H1 (cell line): Measurements from ENCODE around the gene CCDC60. TPM values are rescaled to one million over a fixed set of nuclear protein-coding genes. Genes with fewer than 3 reads are reported as not detected.

ENCODE experiments used
- CTCF ChIA-PET: fragments of 300-600 bp; sonication (Branson Sonifier 250); formaldehyde crosslinking; loops from one replicate; lab custom pipeline; 2021; ENCODE audit not compliant: partially characterized antibody; lab: Charles Lee
- POLR2A ChIA-PET: fragments of 300-600 bp; sonication (Branson Sonifier 250); formaldehyde crosslinking; loops from one replicate; lab custom pipeline; 2021; ENCODE audit warnings: inconsistent platforms; ENCODE audit not compliant: partially characterized antibody; lab: Charles Lee
- DNase-seq, 2 experiments: peaks; one replicate each; pipeline versions ENCODE4 v3.0.0 to v3.0.0-alpha.2; 2010 to 2022; ENCODE audit warnings: low spot score in 2 of 2, low read depth in 1 of 2, mixed read lengths in 1 of 2
- FAIRE-seq: peaks from 2 replicates; lab custom pipeline; 2011; peaks lifted over from hg19 to GRCh38; lab: Jason Lieb, UNC
- H2AFZ ChIP-seq: 2 replicates; pipeline ENCODE4 v1.8.1; 2012; ENCODE audit warnings: low read length, inconsistent platforms
- H2AK5ac ChIP-seq: 2 replicates; pipeline ENCODE4 v1.6.1; 2013; ENCODE audit warnings: low read depth, low read length
- H2BK120ac ChIP-seq: replicated peaks from 2 replicates; pipeline ENCODE3; 2013; ENCODE audit warnings: low read depth, low read length, inconsistent platforms
- H2BK12ac ChIP-seq: 2 replicates; pipeline ENCODE4 v1.6.1; 2013; ENCODE audit warnings: low read depth, low read length
- H2BK15ac ChIP-seq: 2 replicates; pipeline ENCODE4 v1.6.1; 2013; ENCODE audit warnings: low read length
- H2BK20ac ChIP-seq: 2 replicates; pipeline ENCODE4 v1.6.1; 2013; ENCODE audit warnings: low read length
- H2BK5ac ChIP-seq: 2 replicates; pipeline ENCODE4 v1.6.1; 2013; ENCODE audit warnings: low read depth, low read length
- H3K14ac ChIP-seq: 2 replicates; pipeline ENCODE4 v1.6.1; 2013; ENCODE audit warnings: inconsistent platforms; ENCODE audit not compliant: insufficient read length
- H3K18ac ChIP-seq: 2 replicates; pipeline ENCODE4 v1.6.1; 2013; ENCODE audit warnings: low read length; ENCODE audit errors: extremely low read depth
- H3K23ac ChIP-seq: 2 replicates; pipeline ENCODE4 v1.6.1; 2013; ENCODE audit warnings: inconsistent platforms; ENCODE audit not compliant: insufficient read length
- H3K23me2 ChIP-seq: 2 replicates; pipeline ENCODE4 v1.6.1; 2013; ENCODE audit warnings: low read depth, low read length
- H3K27ac ChIP-seq: 2 replicates; pipeline ENCODE4 v1.6.1; 2011; ENCODE audit warnings: low read depth, low read length, inconsistent platforms
- H3K27me3 ChIP-seq, 4 experiments: replicated peaks in 1 of 4; 1 replicate in 1 of 4; 2 replicates in 3 of 4; pipeline versions ENCODE4 v1.6.1 to v1.8.1; 2011 to 2013; ENCODE audit warnings: low read length in 3 of 4, mild to moderate bottlenecking in 3 of 4, inconsistent platforms in 2 of 4, mixed read lengths in 2 of 4, moderate library complexity in 1 of 4; ENCODE audit not compliant: control insufficient read depth in 3 of 4, insufficient read depth in 3 of 4; ENCODE audit errors: extremely low read depth in 1 of 4
- H3K36me3 ChIP-seq, 4 experiments: 2 replicates each; pipeline versions ENCODE4 v1.6.1 to v1.8.1; 2011 to 2013; ENCODE audit warnings: mild to moderate bottlenecking in 4 of 4, low read length in 3 of 4, moderate library complexity in 2 of 4, control low read depth in 1 of 4, inconsistent platforms in 1 of 4; ENCODE audit not compliant: insufficient read depth in 4 of 4, control insufficient read depth in 2 of 4
- H3K4ac ChIP-seq: replicated peaks from 2 replicates; pipeline ENCODE3; 2013; ENCODE audit warnings: low read length, low read depth, mixed read lengths, inconsistent platforms; ENCODE audit not compliant: insufficient read length
- H3K4me1 ChIP-seq, 4 experiments: replicated peaks in 1 of 4; 1 replicate in 1 of 4; 2 replicates in 3 of 4; pipeline versions ENCODE4 v1.6.1 to v1.8.1; 2011 to 2013; ENCODE audit warnings: low read length in 3 of 4, inconsistent platforms in 2 of 4, mixed read lengths in 1 of 4; ENCODE audit not compliant: insufficient read depth in 4 of 4, control insufficient read depth in 3 of 4
- H3K4me2 ChIP-seq, 2 experiments: 2 replicates each; pipeline versions ENCODE4 v1.6.1 to v1.8.1; 2011 to 2013; ENCODE audit warnings: low read depth in 2 of 2, low read length in 2 of 2, control low read depth in 1 of 2, inconsistent platforms in 1 of 2, mild to moderate bottlenecking in 1 of 2; ENCODE audit not compliant: insufficient read depth in 1 of 2
- H3K4me3 ChIP-seq, 4 experiments: fragments of 200-600, 300-600 bp in 1 of 4; sonication (generic), shearing (Covaris generic), sonication (Bioruptor Twin) in 1 of 4; 2 replicates each; pipeline versions ENCODE4 v1.5.1 to v1.8.1; 2011 to 2016; ENCODE audit warnings: low read length in 4 of 4, low read depth in 3 of 4, control low read depth in 2 of 4, inconsistent platforms in 2 of 4, mild to moderate bottlenecking in 2 of 4, mixed read lengths in 1 of 4, moderate library complexity in 1 of 4; ENCODE audit not compliant: insufficient read depth in 2 of 4; ENCODE audit errors: extremely low read depth in 1 of 4
- H3K56ac ChIP-seq: replicated peaks from 2 replicates; pipeline ENCODE3; 2013; ENCODE audit warnings: low read depth, mild to moderate bottlenecking, mixed read lengths, low read length, inconsistent platforms; ENCODE audit not compliant: insufficient read length
- H3K79me1 ChIP-seq: 2 replicates; pipeline ENCODE4 v1.6.1; 2013; ENCODE audit warnings: low read depth, low read length, control low read depth
- H3K79me2 ChIP-seq, 2 experiments: 2 replicates each; pipeline versions ENCODE4 v1.6.1 to v1.8.1; 2012 to 2013; ENCODE audit warnings: low read length in 2 of 2, mild to moderate bottlenecking in 2 of 2, inconsistent platforms in 1 of 2; ENCODE audit not compliant: insufficient read depth in 2 of 2, control insufficient read depth in 1 of 2
- H3K9ac ChIP-seq, 4 experiments: replicated peaks in 1 of 4; 1 replicate in 1 of 4; 2 replicates in 3 of 4; pipeline versions ENCODE4 v1.6.1 to v1.8.1; 2011 to 2013; ENCODE audit warnings: low read depth in 3 of 4, low read length in 3 of 4, control low read depth in 2 of 4, mild to moderate bottlenecking in 2 of 4, moderate library complexity in 2 of 4, inconsistent platforms in 1 of 4; ENCODE audit errors: extremely low read depth in 1 of 4
- H3K9me3 ChIP-seq, 2 experiments: 2 replicates each; pipeline versions ENCODE4 v1.6.1 to v1.8.1; 2012 to 2013; ENCODE audit warnings: mild to moderate bottlenecking in 2 of 2, moderate library complexity in 2 of 2, control low read depth in 1 of 2, inconsistent platforms in 1 of 2, low read depth in 1 of 2, low read length in 1 of 2, mixed read lengths in 1 of 2; ENCODE audit not compliant: insufficient read depth in 2 of 2
- H4K20me1 ChIP-seq, 2 experiments: replicated peaks in 1 of 2; 2 replicates each; pipeline versions ENCODE3 to v1.8.1; 2011 to 2013; ENCODE audit warnings: inconsistent platforms in 2 of 2, low read length in 2 of 2, mild to moderate bottlenecking in 1 of 2; ENCODE audit not compliant: insufficient read depth in 2 of 2, control insufficient read depth in 1 of 2
- H4K5ac ChIP-seq: 2 replicates; pipeline ENCODE4 v1.6.1; 2013; ENCODE audit warnings: low read length, low read depth, mixed read lengths, inconsistent platforms; ENCODE audit not compliant: insufficient read length
- H4K8ac ChIP-seq: 2 replicates; pipeline ENCODE4 v1.8.0; 2013; ENCODE audit warnings: mild to moderate bottlenecking, moderate library complexity, low read length, inconsistent platforms; ENCODE audit not compliant: insufficient read depth; ENCODE audit errors: extremely low read depth
- H4K91ac ChIP-seq: replicated peaks from 2 replicates; pipeline ENCODE3; 2013; ENCODE audit warnings: low read length, mixed read lengths, inconsistent platforms; ENCODE audit not compliant: insufficient read length
- CREB1 ChIP-seq: IDR thresholded peaks from 2 replicates; pipeline ENCODE4 v1.6.1; 2012; ENCODE audit warnings: inconsistent platforms
- FOSL1 ChIP-seq: IDR thresholded peaks from 2 replicates; pipeline ENCODE4 v1.6.1; 2011; ENCODE audit warnings: mild to moderate bottlenecking, low read depth, low read length, moderate library complexity; ENCODE audit not compliant: insufficient read depth
- JUN ChIP-seq: IDR thresholded peaks from 2 replicates; pipeline ENCODE4 v1.6.1; 2011; ENCODE audit warnings: low read depth, mild to moderate bottlenecking, improper control_type of control experiment, low read length
- MAFK ChIP-seq: IDR thresholded peaks from 2 replicates; pipeline ENCODE4 v1.6.1; 2012; ENCODE audit warnings: low read depth, mild to moderate bottlenecking, improper control_type of control experiment, low read length
- RXRA ChIP-seq: IDR thresholded peaks from 2 replicates; pipeline ENCODE4 v1.6.1; 2011; ENCODE audit warnings: low read depth, mild to moderate bottlenecking, low read length, moderate library complexity; ENCODE audit not compliant: insufficient read depth
- WGBS, 2 experiments: shearing (Covaris generic) in 1 of 2; methylation state at CpG; one replicate each; pipeline versions ENCODE4 v1.1.6 to v1.1.7; 2013 to 2015; ENCODE audit warnings: low lambda C conversion rate in 2 of 2, mixed read lengths in 2 of 2, inconsistent platforms in 1 of 2, low coverage in 1 of 2, missing lambda C conversion rate in 1 of 2; ENCODE audit not compliant: insufficient replicate concordance in 2 of 2, insufficient coverage in 1 of 2, insufficient read length in 1 of 2; ENCODE audit errors: extremely low coverage in 1 of 2, missing lambda C conversion rate in 1 of 2; 5-methylcytosine and 5-hydroxymethylcytosine counted together
- polyA plus RNA-seq, 7 experiments: library from polyadenylated mRNA; depleted of rRNA in 3 of 7; stranded (reverse) in 5 of 7; unstranded in 2 of 7; fragments of >200 nt in 5 of 7; fragments of 200-250 nt in 2 of 7; gene quantifications; 1 replicate in 5 of 7; 2 replicates in 1 of 7; 4 replicates in 1 of 7; pipeline versions ENCODE4 v1.2.1 to v1.2.3, GENCODE V29; 2011 to 2013; ENCODE audit warnings: missing spikeins in 2 of 7, mixed read lengths in 2 of 7
- total RNA-seq: library from RNA; stranded (reverse); fragmentation: NEBNext Ultra II Directional; extraction: Animal tissue kit (Norgen Biotek cat#: 25700); gene quantifications from 2 replicates; pipeline ENCODE4 v1.2.1, GENCODE V29; 2021
- TF ChIP-seq, protein P1 (sequence below), 3 experiments: IDR thresholded peaks; 1 replicate in 2 of 3; 2 replicates in 1 of 3; pipeline versions ENCODE4 v1.5.1 to v1.6.1; 2011; ENCODE audit warnings: low read length in 3 of 3, mild to moderate bottlenecking in 3 of 3, inconsistent platforms in 2 of 3, low read depth in 1 of 3, moderate library complexity in 1 of 3; ENCODE audit not compliant: insufficient read depth in 1 of 3; ENCODE audit errors: control extremely low read depth in 1 of 3

Gene CCDC60
- total and polyA plus RNA-seq, 2 of the 8 experiments (the other 6 are each of a cell fraction or from before 2014, with no cell fraction given), result 0.05 TPM; not detected in 1

DNA sequence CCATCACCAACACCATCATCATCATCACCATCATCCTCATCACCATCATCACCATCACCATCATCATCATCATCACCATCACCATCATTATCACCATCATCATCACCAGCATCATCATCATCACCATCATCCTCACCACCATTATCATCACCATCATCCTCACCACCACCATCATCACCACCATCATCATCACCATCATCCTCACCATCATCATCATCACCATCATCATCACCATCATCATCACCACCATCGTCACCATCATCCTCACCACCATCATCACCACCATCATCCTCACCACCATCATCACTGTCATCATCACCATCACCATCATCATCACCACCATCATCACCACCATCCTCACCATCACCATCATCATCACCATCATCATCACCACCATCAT lies 146.0 kb downstream of the CCDC60 start:
- POLR2A ChIA-PET, result no interaction called here
- Histone ChIP-seq H3K4me3 (no peak overlapping the region), H3K27ac (no peak overlapping the region), H3K18ac (no peak overlapping the region), H2BK12ac (no peak overlapping the region), H3K36me3 (no peaks in the 10 kb centered on the region), H3K4me2 (no peak overlapping the region), H2AK5ac (0 out of 2 replicates have a peak overlapping the region, but pooled peaks have one; percentile 61), H3K4ac (no peak overlapping the region), H3K56ac (peak overlapping the region; percentile 98), H4K8ac (no peak overlapping the region), H3K9ac (peak overlapping the region in 1 of 4 experiments; percentile 11; a peak in 1 of 7 replicates), H2BK5ac (0 out of 2 replicates have a peak overlapping the region, but pooled peaks have one; percentile 16), H3K79me1 (no peaks in the 10 kb centered on the region), H2BK120ac (no peak overlapping the region), H3K23me2 (peaks cover 7% of the 10 kb centered on the region; the same call in 1 of the 2 replicates), H3K9me3 (no peaks in the 10 kb centered on the region), H3K23ac (no peak overlapping the region), H3K79me2 (no peaks in the 10 kb centered on the region), H3K4me1 (no peaks in the 10 kb centered on the region), H4K5ac (no peak overlapping the region), H4K20me1 (peaks cover 0 to 2% of the 10 kb centered on the region in 2 experiments), H2AFZ (no peak overlapping the region), H3K27me3 (peaks cover 0 to 2% (median 0%) of the 10 kb centered on the region in 4 experiments; a peak in 1 of 7 replicates), H2BK20ac (no peak overlapping the region), H4K91ac (no peak overlapping the region), H2BK15ac (no peak overlapping the region), H3K14ac (no peak overlapping the region)
- CTCF ChIA-PET, result no interaction called here
- TF ChIP-seq MAFK (no peak), RXRA (no peak), JUN (no peak), FOSL1 (no peak), CREB1 (no peak)
- TF ChIP-seq, protein P1, sequence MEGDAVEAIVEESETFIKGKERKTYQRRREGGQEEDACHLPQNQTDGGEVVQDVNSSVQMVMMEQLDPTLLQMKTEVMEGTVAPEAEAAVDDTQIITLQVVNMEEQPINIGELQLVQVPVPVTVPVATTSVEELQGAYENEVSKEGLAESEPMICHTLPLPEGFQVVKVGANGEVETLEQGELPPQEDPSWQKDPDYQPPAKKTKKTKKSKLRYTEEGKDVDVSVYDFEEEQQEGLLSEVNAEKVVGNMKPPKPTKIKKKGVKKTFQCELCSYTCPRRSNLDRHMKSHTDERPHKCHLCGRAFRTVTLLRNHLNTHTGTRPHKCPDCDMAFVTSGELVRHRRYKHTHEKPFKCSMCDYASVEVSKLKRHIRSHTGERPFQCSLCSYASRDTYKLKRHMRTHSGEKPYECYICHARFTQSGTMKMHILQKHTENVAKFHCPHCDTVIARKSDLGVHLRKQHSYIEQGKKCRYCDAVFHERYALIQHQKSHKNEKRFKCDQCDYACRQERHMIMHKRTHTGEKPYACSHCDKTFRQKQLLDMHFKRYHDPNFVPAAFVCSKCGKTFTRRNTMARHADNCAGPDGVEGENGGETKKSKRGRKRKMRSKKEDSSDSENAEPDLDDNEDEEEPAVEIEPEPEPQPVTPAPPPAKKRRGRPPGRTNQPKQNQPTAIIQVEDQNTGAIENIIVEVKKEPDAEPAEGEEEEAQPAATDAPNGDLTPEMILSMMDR (IDR thresholded peaks at IDR 0.05; ENCODE audit: control extremely low read depth in 1 of 3, insufficient read depth in 1 of 3, low read depth in 1 of 3, low read length in 3 of 3), result no peak
- WGBS, 2 experiments, result 81% methylated on average over 1 of the region's 1 CpG; no CpG with 5 or more reads in 1 of the 2 experiments
- no peak for FAIRE-seq
- no peak for DNase-seq
